Measurements from ENCODE around the gene HNF1A. TPM values are rescaled to one million over a fixed set of nuclear protein-coding genes. Genes with fewer than 3 reads are reported as not detected.

HNF1A gene
- total and polyA plus RNA-seq, 4 donors = 8.2 to 19.8 (median 10.6) TPM

DNA sequence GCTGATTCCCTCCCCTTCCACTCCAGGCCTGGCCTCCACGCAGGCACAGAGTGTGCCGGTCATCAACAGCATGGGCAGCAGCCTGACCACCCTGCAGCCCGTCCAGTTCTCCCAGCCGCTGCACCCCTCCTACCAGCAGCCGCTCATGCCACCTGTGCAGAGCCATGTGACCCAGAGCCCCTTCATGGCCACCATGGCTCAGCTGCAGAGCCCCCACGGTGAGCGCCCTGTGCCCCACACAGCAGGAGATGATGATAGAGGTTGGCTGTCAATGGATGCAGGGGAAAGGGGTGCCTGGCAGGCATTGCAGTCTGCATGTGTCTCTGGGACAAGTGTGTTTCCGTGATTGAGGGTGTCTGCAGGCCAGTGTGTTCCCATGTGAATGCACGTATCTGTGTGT lies 19.1 kb downstream of the HNF1A start:
- H3K4me1 ChIP-seq (ENCODE audit: control insufficient read depth in 4 of 4, insufficient read depth in 4 of 4, low read length in 3 of 4) = peaks cover 1 to 23% (median 13%) of the 10 kb centered on the region in 4 donors
- TF ChIP-seq, protein P1, sequence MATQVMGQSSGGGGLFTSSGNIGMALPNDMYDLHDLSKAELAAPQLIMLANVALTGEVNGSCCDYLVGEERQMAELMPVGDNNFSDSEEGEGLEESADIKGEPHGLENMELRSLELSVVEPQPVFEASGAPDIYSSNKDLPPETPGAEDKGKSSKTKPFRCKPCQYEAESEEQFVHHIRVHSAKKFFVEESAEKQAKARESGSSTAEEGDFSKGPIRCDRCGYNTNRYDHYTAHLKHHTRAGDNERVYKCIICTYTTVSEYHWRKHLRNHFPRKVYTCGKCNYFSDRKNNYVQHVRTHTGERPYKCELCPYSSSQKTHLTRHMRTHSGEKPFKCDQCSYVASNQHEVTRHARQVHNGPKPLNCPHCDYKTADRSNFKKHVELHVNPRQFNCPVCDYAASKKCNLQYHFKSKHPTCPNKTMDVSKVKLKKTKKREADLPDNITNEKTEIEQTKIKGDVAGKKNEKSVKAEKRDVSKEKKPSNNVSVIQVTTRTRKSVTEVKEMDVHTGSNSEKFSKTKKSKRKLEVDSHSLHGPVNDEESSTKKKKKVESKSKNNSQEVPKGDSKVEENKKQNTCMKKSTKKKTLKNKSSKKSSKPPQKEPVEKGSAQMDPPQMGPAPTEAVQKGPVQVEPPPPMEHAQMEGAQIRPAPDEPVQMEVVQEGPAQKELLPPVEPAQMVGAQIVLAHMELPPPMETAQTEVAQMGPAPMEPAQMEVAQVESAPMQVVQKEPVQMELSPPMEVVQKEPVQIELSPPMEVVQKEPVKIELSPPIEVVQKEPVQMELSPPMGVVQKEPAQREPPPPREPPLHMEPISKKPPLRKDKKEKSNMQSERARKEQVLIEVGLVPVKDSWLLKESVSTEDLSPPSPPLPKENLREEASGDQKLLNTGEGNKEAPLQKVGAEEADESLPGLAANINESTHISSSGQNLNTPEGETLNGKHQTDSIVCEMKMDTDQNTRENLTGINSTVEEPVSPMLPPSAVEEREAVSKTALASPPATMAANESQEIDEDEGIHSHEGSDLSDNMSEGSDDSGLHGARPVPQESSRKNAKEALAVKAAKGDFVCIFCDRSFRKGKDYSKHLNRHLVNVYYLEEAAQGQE (IDR thresholded peaks at IDR 0.05) = no peak
- TF ChIP-seq, protein P2, sequence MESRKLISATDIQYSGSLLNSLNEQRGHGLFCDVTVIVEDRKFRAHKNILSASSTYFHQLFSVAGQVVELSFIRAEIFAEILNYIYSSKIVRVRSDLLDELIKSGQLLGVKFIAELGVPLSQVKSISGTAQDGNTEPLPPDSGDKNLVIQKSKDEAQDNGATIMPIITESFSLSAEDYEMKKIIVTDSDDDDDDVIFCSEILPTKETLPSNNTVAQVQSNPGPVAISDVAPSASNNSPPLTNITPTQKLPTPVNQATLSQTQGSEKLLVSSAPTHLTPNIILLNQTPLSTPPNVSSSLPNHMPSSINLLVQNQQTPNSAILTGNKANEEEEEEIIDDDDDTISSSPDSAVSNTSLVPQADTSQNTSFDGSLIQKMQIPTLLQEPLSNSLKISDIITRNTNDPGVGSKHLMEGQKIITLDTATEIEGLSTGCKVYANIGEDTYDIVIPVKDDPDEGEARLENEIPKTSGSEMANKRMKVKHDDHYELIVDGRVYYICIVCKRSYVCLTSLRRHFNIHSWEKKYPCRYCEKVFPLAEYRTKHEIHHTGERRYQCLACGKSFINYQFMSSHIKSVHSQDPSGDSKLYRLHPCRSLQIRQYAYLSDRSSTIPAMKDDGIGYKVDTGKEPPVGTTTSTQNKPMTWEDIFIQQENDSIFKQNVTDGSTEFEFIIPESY (IDR thresholded peaks at IDR 0.05) = no peak
- TF ChIP-seq FOXA1 (IDR thresholded peaks at IDR 0.05) (no peak), TAF1 (conservative IDR thresholded peaks at IDR 0.05) (no peak), FOXA2 (IDR thresholded peaks at IDR 0.05) (no peak), HNF4G (IDR thresholded peaks at IDR 0.05) (no peak)
- TF ChIP-seq, protein P3, sequence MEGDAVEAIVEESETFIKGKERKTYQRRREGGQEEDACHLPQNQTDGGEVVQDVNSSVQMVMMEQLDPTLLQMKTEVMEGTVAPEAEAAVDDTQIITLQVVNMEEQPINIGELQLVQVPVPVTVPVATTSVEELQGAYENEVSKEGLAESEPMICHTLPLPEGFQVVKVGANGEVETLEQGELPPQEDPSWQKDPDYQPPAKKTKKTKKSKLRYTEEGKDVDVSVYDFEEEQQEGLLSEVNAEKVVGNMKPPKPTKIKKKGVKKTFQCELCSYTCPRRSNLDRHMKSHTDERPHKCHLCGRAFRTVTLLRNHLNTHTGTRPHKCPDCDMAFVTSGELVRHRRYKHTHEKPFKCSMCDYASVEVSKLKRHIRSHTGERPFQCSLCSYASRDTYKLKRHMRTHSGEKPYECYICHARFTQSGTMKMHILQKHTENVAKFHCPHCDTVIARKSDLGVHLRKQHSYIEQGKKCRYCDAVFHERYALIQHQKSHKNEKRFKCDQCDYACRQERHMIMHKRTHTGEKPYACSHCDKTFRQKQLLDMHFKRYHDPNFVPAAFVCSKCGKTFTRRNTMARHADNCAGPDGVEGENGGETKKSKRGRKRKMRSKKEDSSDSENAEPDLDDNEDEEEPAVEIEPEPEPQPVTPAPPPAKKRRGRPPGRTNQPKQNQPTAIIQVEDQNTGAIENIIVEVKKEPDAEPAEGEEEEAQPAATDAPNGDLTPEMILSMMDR (IDR thresholded peaks at IDR 0.05; ENCODE audit: low read depth, low read length, missing input control) = no peak
- TF ChIP-seq, protein P4, sequence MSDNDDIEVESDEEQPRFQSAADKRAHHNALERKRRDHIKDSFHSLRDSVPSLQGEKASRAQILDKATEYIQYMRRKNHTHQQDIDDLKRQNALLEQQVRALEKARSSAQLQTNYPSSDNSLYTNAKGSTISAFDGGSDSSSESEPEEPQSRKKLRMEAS (IDR thresholded peaks at IDR 0.05) = no peak
- no peak overlapping the region for H3K27ac ChIP-seq (ENCODE audit: low read depth in 1 of 2, low read length in 2 of 2)
- no peaks in the 10 kb centered on the region for H3K9me3 ChIP-seq (ENCODE audit: control insufficient read depth in 4 of 4, low read length in 3 of 4)
- no peak for DNase-seq (ENCODE audit: low spot score)
- no peaks in the 10 kb centered on the region for H3K27me3 ChIP-seq (ENCODE audit: control insufficient read depth in 4 of 4, insufficient read depth in 4 of 4, low read length in 3 of 4)
- no peak overlapping the region for H3K9ac ChIP-seq (ENCODE audit: low read depth in 1 of 2, low read length in 2 of 2)
- WGBS = 86% methylated on average over 9 of the region's 9 CpGs
- H3K4me3 ChIP-seq (ENCODE audit: low read depth in 1 of 3, low read length in 3 of 3) = no peak overlapping the region
- peaks cover 15 to 67% (median 44%) of the 10 kb centered on the region in 4 donors for H3K36me3 ChIP-seq (ENCODE audit: control insufficient read depth in 4 of 4, insufficient read depth in 3 of 4, low read depth in 1 of 4, low read length in 3 of 4)

- no peak overlapping the region for H3K27ac ChIP-seq (ENCODE audit: low read depth in 1 of 2, low read length in 2 of 2)
- DNase-seq (ENCODE audit: low spot score) = no peak
- H3K9me3 ChIP-seq (ENCODE audit: control insufficient read depth in 4 of 4, low read length in 3 of 4) = no peaks in the 10 kb centered on the region
- peaks cover 15 to 62% (median 41%) of the 10 kb centered on the region in 4 donors for H3K36me3 ChIP-seq (ENCODE audit: control insufficient read depth in 4 of 4, insufficient read depth in 3 of 4, low read depth in 1 of 4, low read length in 3 of 4)
- H3K9ac ChIP-seq (ENCODE audit: low read depth in 1 of 2, low read length in 2 of 2) = no peak overlapping the region
- 81% methylated on average over 3 of the region's 3 CpGs for whole genome bisulfite sequencing
- no peaks in the 10 kb centered on the region for H3K27me3 ChIP-seq (ENCODE audit: control insufficient read depth in 4 of 4, insufficient read depth in 4 of 4, low read length in 3 of 4)
- no peak for TF ChIP-seq TAF1 (conservative IDR thresholded peaks at IDR 0.05)
- TF ChIP-seq NR2F2 (IDR thresholded peaks at IDR 0.05) = no peak
- no peak for TF ChIP-seq FOXA1 (IDR thresholded peaks at IDR 0.05)
- no peak for TF ChIP-seq EGR1 (IDR thresholded peaks at IDR 0.05; ENCODE audit: low read depth in 2 of 2)
- TF ChIP-seq YY1 (IDR thresholded peaks at IDR 0.05) = no peak
- TF ChIP-seq SP1 (IDR thresholded peaks at IDR 0.05) = no peak
- no peak for TF ChIP-seq ATF3 (IDR thresholded peaks at IDR 0.05)
- TF ChIP-seq RXRA (IDR thresholded peaks at IDR 0.05) = no peak
- TF ChIP-seq FOXA2 (IDR thresholded peaks at IDR 0.05) = no peak
- no peak for TF ChIP-seq JUND (IDR thresholded peaks at IDR 0.05)
- TF ChIP-seq, protein P1 (IDR thresholded peaks at IDR 0.05) = no peak
- no peak for TF ChIP-seq HNF4A (conservative IDR thresholded peaks at IDR 0.05)
- no peak for TF ChIP-seq HNF4G (IDR thresholded peaks at IDR 0.05)
- TF ChIP-seq, protein P4 (IDR thresholded peaks at IDR 0.05) = no peak
- TF ChIP-seq, protein P2 (IDR thresholded peaks at IDR 0.05) = no peak
- no peak for TF ChIP-seq GABPA (IDR thresholded peaks at IDR 0.05 in 1 of 2, conservative IDR thresholded peaks at IDR 0.05 in 1 of 2)
- H3K4me3 ChIP-seq (ENCODE audit: low read depth in 1 of 3, low read length in 3 of 3) = no peak overlapping the region
- H3K4me1 ChIP-seq (ENCODE audit: control insufficient read depth in 4 of 4, insufficient read depth in 4 of 4, low read length in 3 of 4) = peaks cover 1 to 23% (median 13%) of the 10 kb centered on the region in 4 donors
Observed at GRCh38 chr12:120998435-120998834, 20.1 kb downstream of the HNF1A start.
